ENCODE data around the gene PLAC8. TPM values are rescaled to one million over a fixed set of nuclear protein-coding genes. Genes with fewer than 3 reads are reported as not detected.
"Not testable (repeated sequence)": the region's sequence is repeated elsewhere in the genome, so short reads cannot be mapped to it uniquely, and the experiment has no call there.

The PLAC8 gene
- polyA plus RNA-seq, 4 donors = 2.3 to 3.4 (median 3.2) TPM

DNA sequence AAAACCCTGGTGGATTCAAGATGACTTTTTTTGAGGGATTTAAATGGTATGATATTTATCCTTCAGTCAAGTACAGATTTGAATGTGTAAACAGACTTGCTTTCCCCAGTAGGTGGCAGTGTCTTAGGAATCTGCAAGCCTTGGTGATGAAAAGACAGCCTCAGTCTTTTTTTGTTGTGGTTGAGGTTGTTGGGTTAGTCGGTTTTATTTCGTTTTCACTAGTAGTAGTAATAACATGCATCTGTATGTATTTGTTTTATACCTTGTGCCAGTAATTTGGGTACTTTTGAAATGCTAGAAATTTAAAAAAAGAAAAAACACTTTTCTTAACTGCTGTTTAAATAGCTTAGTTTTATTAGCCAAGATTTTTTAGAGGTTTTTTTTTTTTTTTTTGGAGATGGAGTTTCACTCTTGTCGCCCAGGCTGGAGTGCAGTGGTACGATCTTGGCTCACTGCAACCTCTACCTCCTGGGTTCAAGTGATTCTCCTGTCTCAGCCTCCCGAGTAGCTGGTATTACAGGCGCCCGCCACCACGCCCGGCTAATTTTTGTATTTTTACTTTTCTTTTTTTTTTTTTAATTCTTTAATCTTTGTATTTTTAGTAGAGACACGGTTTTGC, 40.3 kb downstream of the PLAC8 start:
- DNase-seq (ENCODE audit: low read depth in 4 of 4, low spot score in 2 of 4) = peak; percentile 10 to 31 (median 13)

DNA sequence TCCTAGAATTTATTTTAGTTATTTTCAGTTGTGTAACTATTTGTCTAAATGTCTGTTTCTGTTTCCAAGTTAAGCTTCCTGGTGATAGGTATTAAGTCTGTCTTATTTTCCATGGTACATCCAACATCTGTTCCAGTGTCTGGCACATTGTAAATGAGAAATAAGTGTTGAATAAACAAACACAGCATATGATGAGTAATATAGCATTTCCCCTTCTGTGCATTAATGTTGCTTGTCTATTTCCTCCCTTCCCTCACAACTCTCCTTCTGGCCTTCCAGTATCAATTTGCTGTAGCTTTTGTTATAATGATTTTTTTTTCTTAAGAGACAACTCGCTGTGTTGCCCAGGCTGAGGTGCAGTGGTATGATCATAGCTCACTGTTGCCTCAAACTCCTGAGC, 43.4 kb downstream of the PLAC8 start:
- DNase-seq (ENCODE audit: low read depth in 4 of 4, low spot score in 2 of 4) = no peak

DNA sequence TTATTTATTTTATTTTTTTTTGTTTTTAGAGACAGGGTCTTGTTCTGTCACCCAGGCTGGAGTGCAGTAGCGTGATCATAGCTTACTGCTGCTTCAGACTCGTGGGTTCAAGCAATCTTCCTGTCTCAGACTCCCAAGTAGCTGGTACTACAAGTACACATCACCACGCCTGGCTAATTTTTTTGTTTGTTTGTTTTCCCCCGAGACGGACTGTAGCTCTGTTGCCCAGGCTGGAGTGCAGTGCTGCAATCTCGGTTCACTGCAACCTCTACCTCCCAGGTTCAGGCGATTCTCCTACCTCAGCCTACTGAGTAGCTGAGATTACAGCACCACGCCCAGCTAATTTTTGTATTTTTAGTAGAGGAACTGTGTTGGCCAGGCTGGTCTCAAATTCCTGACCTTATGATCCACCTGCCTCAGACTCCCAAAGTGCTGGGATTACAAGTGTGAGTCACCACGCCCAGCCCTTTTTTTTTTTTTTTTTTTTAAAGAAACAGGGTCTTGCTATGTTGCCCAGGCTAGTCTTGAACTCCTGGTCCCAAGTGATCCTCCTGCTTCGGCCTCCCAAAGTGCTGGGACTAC, 47.4 kb downstream of the PLAC8 start:
- no peak for DNase-seq (ENCODE audit: low read depth in 4 of 4, low spot score in 2 of 4)

DNA sequence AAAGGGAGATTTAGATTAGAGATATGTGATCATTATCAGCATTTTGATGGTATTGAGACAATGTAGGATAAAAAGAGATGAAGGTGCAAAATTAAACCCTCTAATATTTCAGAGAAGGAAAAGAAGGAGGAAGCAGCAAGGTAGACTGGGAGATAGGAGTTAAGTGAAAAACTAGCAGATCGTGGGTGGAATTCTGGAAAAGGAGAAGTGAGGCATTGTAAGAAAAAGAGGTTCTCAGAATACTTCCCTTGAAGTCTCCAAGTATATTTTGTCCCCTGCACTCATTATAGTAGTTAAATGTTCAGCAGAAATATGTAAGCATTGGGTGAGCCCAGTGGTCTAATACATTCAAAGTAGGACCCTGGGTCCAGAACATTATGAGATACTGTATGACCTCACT, 49.3 kb downstream of the PLAC8 start:
- DNase-seq (ENCODE audit: low read depth in 4 of 4, low spot score in 2 of 4) = no peak

DNA sequence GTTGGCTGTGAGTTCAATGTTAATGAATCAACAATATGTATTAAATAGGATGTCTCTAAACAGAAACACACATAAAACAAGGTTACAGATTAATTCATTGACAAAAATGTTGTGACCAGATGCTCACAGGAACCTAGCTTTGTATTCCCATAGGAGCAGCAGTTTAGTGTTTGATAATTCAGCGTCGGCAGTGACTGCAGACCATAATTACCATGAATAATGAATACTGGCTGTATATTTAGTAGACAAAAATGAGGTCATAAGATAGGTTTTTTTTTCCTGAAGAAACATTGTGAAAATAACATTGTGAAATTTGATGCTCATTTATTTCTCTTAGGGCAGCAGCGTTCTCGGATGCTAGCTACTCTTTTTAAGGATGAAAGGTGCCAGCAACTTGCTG, 51.8 kb downstream of the PLAC8 start:
- no peak for DNase-seq (ENCODE audit: low read depth in 4 of 4, low spot score in 2 of 4)

DNA sequence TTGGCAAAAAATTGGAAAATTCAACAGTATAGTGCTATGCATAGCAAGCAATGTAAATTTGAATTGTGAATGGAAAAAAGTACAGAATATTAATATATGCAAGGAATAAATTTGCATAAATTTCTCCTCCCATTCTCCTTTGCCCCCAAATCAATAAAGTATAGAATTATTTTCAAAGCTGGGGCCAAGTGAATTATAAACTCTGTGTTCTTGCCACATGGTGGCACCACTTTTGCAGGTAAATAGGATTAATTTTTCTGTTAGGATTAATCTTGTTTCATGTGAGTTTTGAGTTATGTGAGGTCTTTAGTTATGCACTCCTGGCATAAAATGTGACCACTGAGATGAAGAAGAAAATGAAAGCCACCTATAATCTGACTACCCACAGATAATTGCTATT, 59.6 kb downstream of the PLAC8 start:
- DNase-seq (ENCODE audit: low read depth in 4 of 4, low spot score in 2 of 4) = no peak

DNA sequence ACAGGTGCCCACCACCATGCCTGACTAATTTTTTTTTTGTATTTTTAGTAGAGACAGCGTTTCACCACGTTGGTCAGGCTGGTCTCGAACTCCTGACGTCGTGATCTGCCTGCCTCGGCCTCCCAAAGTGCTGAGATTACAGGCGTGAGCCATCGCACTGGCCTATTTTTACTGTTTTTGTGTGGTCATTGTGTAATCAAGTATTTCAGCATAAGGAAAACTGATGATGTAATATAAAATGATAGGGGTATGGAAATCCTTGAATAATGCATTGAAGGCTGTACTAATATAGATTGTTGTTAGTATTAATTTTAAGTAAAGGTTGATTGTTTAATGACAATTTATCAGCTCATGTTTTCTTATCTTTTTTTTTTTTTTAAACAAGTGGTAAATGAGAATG, 65.7 kb downstream of the PLAC8 start:
- DNase-seq (ENCODE audit: low read depth in 4 of 4, low spot score in 2 of 4) = not testable (repeated sequence)

DNA sequence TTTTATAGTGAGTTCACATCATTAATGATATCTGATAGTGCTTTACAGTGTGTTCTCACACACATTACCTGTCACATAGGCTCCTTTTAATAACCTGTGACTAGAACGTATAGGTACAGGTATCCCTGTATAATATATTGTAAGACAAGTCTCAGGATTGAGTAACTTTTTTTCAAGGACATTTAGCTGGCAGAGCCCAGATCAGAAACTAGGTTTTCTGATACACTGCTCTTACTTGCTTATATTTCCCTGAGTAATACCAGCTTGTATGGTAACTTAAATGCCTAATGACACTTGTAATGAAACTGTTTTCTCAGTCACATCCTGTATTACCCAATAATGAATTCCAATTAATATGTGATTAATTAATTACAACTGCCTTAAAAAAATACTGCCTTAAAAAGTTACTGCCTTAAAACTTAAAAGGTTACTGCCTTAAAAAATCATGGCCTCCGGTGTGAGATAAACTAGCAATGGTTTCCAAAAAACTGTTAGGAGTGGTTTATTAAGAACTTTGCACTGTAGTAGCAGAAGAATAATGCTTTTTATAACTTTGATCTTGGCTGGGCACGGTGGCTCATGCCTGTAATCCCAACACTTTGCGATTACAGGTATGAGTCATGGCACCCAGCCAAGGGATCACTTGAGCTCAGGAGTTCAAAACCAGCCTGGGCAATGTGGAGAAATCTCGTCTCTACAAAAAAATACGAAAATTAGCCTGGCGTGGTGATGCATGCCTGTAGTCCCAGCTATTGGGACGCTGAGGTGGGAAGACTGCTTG, 67.6 kb downstream of the PLAC8 start:
- no peak for DNase-seq (ENCODE audit: low read depth in 4 of 4, low spot score in 2 of 4)

DNA sequence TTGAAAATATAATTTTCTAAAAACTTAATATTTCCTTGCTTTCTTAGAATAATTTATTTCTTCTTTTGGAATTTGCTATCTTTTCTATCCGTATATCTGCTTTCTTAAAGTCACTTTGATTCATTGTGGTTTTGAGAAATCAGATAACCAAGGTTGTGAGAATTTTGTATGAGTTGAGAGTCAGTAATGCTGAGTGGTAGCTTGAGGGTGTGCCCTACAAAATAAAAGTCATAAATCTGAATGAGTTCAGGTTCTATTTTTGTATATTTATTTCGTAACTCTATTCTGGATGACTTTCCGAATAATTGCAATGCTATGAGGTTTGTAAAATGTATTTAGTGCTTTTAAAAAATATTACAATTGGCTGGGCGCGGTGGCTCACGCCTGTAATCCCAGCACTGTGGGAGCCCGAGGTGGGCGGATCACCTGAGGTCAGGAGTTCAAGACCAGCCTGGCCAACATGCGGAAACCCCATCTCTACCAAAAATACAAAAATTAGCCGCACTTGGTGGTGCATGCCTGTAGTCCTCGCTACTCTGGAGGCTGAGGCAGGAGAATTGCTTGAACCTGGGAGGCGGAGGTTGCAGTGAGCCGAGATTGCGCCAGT, 70.6 kb downstream of the PLAC8 start:
- DNase-seq (ENCODE audit: low read depth in 4 of 4, low spot score in 2 of 4) = no peak

DNA sequence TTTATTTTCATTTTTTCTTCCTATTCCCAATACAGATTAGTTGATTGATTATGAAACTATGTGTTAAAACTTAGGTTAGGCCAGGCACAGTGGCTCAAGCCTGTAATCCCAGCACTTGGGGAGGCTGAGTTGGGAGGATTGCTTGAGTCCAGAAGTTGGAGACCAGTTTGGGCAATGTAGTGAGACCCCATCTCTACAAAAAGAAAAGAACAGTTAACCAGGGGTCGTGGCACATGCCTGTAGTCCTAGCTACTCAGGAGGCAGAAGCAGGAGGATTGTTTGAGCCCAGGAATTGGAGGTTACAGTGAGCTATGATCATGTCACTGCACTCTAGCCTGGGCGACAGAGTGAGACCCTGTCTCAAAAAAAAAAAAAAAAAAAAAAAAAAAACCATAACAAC, 71.4 kb downstream of the PLAC8 start:
- DNase-seq (ENCODE audit: low read depth in 4 of 4, low spot score in 2 of 4) = not testable (repeated sequence)

DNA sequence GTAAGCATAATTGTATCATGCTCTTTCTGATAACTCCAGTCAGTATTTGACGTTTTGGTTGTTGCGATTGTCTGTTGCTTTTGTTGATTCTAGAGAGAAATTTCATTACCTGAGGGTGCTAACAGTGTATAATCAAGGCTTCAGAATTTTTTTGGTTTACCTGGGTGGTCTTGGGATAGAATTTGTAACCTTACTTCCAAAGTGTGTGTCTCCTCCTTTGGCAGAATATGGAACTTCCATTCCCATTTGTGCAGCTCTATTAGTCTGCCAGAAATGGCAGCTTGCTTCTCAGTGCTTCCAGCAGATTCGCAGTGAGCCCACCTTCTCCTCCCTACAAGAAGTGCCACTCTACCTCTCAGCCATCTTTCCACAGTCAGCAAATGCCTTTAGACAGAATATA, 74.3 kb downstream of the PLAC8 start:
- no peak for DNase-seq (ENCODE audit: low read depth in 4 of 4, low spot score in 2 of 4)

Other genes with a start within 250 kb of the PLAC8 start
- 100 to 1,000 TPM; 214 to 273 (median 230) TPM for gene SEC31A, start 223.6 kb downstream of the PLAC8 start, polyA plus RNA-seq (ENCODE audit: insufficient read length in 4 of 4)
- gene THAP9, start 214.0 kb downstream of the PLAC8 start, polyA plus RNA-seq (ENCODE audit: insufficient read length in 4 of 4) = 10 to 100 TPM in 3 of 4 donors, 1 to 10 TPM in 1; 9.0 to 13.7 (median 11.3) TPM
- gene LIN54, start 103.9 kb downstream of the PLAC8 start, polyA plus RNA-seq (ENCODE audit: insufficient read length in 4 of 4) = 10 to 100 TPM; 14.4 to 17.7 (median 15.1) TPM
- 10 to 100 TPM; 70.1 to 99.0 (median 81.9) TPM for gene COPS4, start 79.5 kb downstream of the PLAC8 start, polyA plus RNA-seq (ENCODE audit: insufficient read length in 4 of 4)
- 10 to 100 TPM; 14.7 to 16.6 (median 16.4) TPM for gene COQ2, start 170.1 kb upstream of the PLAC8 start, polyA plus RNA-seq (ENCODE audit: insufficient read length in 4 of 4)
- gene HPSE, start 220.1 kb upstream of the PLAC8 start, polyA plus RNA-seq (ENCODE audit: insufficient read length in 4 of 4) = 1 to 10 TPM in 2 of 4 donors, under 1 TPM in 2; 0.70 to 1.7 (median 1.00) TPM